ENCODE results near the gene ZEB2. TPM values are rescaled to one million over a fixed set of nuclear protein-coding genes. Genes with fewer than 3 reads are reported as not detected.
A peak's percentile ranks its signal among the peaks of the same experiment; 100 is the strongest.

The ZEB2 gene
- total and polyA plus RNA-seq, 2 of the 8 experiments (the other 6 are each of a cell fraction or from before 2014, with no cell fraction given): 0.38 TPM; not detected in 1

GRCh38 chr2:144414324-144414845 lies 105.5 kb downstream of the ZEB2 start:
- no peak overlapping the region for H2AK5ac ChIP-seq (ENCODE audit: low read depth, low read length)
- DNase-seq (ENCODE audit: low read depth in 1 of 2, low spot score in 2 of 2): no peak
- WGBS, 2 experiments (ENCODE audit: extremely low coverage in 1 of 2, insufficient coverage in 1 of 2, insufficient read length in 1 of 2, insufficient replicate concordance in 2 of 2, low coverage in 1 of 2, low lambda C conversion rate in 2 of 2, missing lambda C conversion rate in 1 of 2): 90% methylated on average over 5 of the region's 5 CpGs; no CpG with 5 or more reads in 1 of the 2 experiments
- no peaks in the 10 kb centered on the region for H4K20me1 ChIP-seq (replicated peaks in 1 of 2; ENCODE audit: control insufficient read depth in 1 of 2, insufficient read depth in 2 of 2, low read length in 2 of 2)
- H3K56ac ChIP-seq (replicated peaks; ENCODE audit: insufficient read length, low read depth, low read length): no peak overlapping the region
- H3K79me2 ChIP-seq (ENCODE audit: control insufficient read depth in 1 of 2, insufficient read depth in 2 of 2, low read length in 2 of 2): no peaks in the 10 kb centered on the region
- H3K4ac ChIP-seq (replicated peaks; ENCODE audit: insufficient read length, low read depth, low read length): no peak overlapping the region
- no peak overlapping the region for H3K18ac ChIP-seq (ENCODE audit: extremely low read depth, low read length)
- FAIRE-seq: no peak
- no peaks in the 10 kb centered on the region for H3K79me1 ChIP-seq (ENCODE audit: low read depth, low read length)
- no peak overlapping the region for H3K9ac ChIP-seq (replicated peaks in 1 of 4; ENCODE audit: extremely low read depth in 1 of 4, low read depth in 3 of 4, low read length in 3 of 4)
- ChIA-PET CTCF (ENCODE audit: partially characterized antibody) (interaction anchor here (1.0 to 2.3 kb wide), 3 partner anchors 10 to 35 kb away, joined by 3 to 13 read pairs (median 3); no protein-coding TSS in a partner anchor), POLR2A (ENCODE audit: partially characterized antibody) (interaction anchor here (0.9 kb wide), 1 partner anchor 25 kb away, joined by 3 read pairs; no protein-coding TSS in a partner anchor)
- no peak overlapping the region for H4K91ac ChIP-seq (replicated peaks; ENCODE audit: insufficient read length, low read length)
- H3K27ac ChIP-seq (ENCODE audit: low read depth, low read length): no peak overlapping the region
- peaks cover 0 to 3% (median 0%) of the 10 kb centered on the region in 4 experiments; a peak in 1 of 7 replicates for H3K4me1 ChIP-seq (replicated peaks in 1 of 4; ENCODE audit: control insufficient read depth in 3 of 4, insufficient read depth in 4 of 4, low read length in 3 of 4)
- no peaks in the 10 kb centered on the region for H3K23me2 ChIP-seq (ENCODE audit: low read depth, low read length)
- H3K36me3 ChIP-seq (ENCODE audit: control insufficient read depth in 2 of 4, insufficient read depth in 4 of 4, low read length in 3 of 4): no peaks in the 10 kb centered on the region
- H2BK12ac ChIP-seq (ENCODE audit: low read depth, low read length): no peak overlapping the region
- no peak overlapping the region for H3K4me3 ChIP-seq (ENCODE audit: extremely low read depth in 1 of 4, insufficient read depth in 2 of 4, low read depth in 3 of 4, low read length in 4 of 4)
- no peak overlapping the region for H2AFZ ChIP-seq (ENCODE audit: low read length)
- no peak overlapping the region for H2BK15ac ChIP-seq (ENCODE audit: low read length)
- no peaks in the 10 kb centered on the region for H3K9me3 ChIP-seq (ENCODE audit: insufficient read depth in 2 of 2, low read depth in 1 of 2, low read length in 1 of 2)
- H4K5ac ChIP-seq (ENCODE audit: insufficient read length, low read depth, low read length): no peak overlapping the region
- H3K14ac ChIP-seq (ENCODE audit: insufficient read length): no peak overlapping the region
- H3K4me2 ChIP-seq (ENCODE audit: insufficient read depth in 1 of 2, low read depth in 2 of 2, low read length in 2 of 2): no peak overlapping the region
- H3K27me3 ChIP-seq (replicated peaks in 1 of 4; ENCODE audit: control insufficient read depth in 3 of 4, extremely low read depth in 1 of 4, insufficient read depth in 3 of 4, low read length in 3 of 4): no peaks in the 10 kb centered on the region
- H3K23ac ChIP-seq (ENCODE audit: insufficient read length): no peak overlapping the region
- no peak overlapping the region for H2BK5ac ChIP-seq (ENCODE audit: low read depth, low read length)
- H2BK20ac ChIP-seq (ENCODE audit: low read length): no peak overlapping the region
- H2BK120ac ChIP-seq (replicated peaks; ENCODE audit: low read depth, low read length): no peak overlapping the region
- H4K8ac ChIP-seq (ENCODE audit: extremely low read depth, insufficient read depth, low read length): peak overlapping the region; percentile 72
- TF ChIP-seq, protein P1, sequence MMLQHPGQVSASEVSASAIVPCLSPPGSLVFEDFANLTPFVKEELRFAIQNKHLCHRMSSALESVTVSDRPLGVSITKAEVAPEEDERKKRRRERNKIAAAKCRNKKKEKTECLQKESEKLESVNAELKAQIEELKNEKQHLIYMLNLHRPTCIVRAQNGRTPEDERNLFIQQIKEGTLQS (IDR thresholded peaks at IDR 0.05; ENCODE audit: insufficient read depth, low read depth, low read length): no peak
- TF ChIP-seq RXRA (IDR thresholded peaks at IDR 0.05; ENCODE audit: insufficient read depth, low read depth, low read length) (no peak), KDM4A (IDR thresholded peaks at IDR 0.05; ENCODE audit: low read depth, low read length, severe bottlenecking) (no peak), E2F6 (IDR thresholded peaks at IDR 0.05) (no peak), POLR2A (IDR thresholded peaks at IDR 0.05; ENCODE audit: control extremely low read depth in 1 of 2, low read depth in 2 of 2, low read length in 2 of 2) (no peak), EGR1 (IDR thresholded peaks at IDR 0.05; ENCODE audit: borderline replicate concordance, low read depth, low read length) (no peak), TBP (IDR thresholded peaks at IDR 0.05; ENCODE audit: low read depth, low read length) (no peak), SRF (IDR thresholded peaks at IDR 0.05; ENCODE audit: low read depth, low read length) (no peak), CHD1 (IDR thresholded peaks at IDR 0.05; ENCODE audit: low read depth, low read length) (no peak), JUND (IDR thresholded peaks at IDR 0.05; ENCODE audit: low read length) (no peak), BCL11A (IDR thresholded peaks at IDR 0.05; ENCODE audit: low read depth in 2 of 2, low read length in 2 of 2) (no peak)
